NCI-H774 (cell line): ENCODE results near the gene DCLRE1B.
A peak's percentile ranks its signal among the peaks of the same experiment; 100 is the strongest.

Experiments used
- DNase-seq: peaks from one replicate; lab custom pipeline; 2025; lab: John Stamatoyannopoulos, UW

DCLRE1B gene

DNA sequence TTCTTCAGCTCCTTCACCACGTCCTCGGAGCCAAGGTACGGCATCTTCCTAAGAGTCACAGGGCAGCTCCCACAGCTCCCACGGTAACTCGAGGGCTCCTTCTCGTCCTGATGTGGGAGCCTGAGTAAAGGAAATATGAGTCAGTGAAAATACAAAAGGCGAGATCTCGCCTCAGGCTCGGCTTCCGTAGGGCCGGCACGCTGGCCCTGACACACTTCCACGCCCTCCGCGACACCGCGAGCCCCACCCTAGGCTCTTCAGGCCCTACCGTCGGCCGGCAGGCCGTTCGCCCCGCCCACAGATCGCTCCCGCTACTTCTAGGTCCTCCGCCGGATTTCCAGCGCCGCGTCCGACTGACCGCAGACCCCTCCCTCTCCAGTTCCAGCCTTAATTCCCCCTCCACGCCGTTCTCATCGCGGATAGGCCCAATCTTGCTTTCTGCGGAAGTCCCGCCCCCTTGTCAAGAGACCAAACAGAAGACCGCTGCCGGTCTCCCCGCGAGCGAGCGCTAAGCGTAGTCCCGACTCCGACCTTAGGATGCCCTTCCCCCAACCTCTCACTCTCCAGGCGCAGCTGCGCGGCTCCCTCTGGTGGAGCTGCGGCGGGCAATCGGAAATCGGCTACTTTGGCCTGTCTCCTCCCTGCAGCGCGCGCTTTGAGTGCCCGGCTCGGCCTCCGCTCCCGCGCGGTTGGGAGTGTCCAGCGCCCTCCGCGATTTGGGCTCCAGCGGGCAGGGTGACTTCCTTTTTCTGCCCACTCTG, at the start of gene DCLRE1B, which contains the start of gene AP4B1:
TSS of gene DCLRE1B (plus strand) at position 653 of the 761 bp plus-strand sequence. CDS start 261 bp downstream, outside the sequence.
TSS of gene AP4B1 (minus strand) at position 126 of the 761 bp plus-strand sequence. CDS start at position 44, 82 bp downstream.
- DNase-seq: peak; percentile 99

DNA sequence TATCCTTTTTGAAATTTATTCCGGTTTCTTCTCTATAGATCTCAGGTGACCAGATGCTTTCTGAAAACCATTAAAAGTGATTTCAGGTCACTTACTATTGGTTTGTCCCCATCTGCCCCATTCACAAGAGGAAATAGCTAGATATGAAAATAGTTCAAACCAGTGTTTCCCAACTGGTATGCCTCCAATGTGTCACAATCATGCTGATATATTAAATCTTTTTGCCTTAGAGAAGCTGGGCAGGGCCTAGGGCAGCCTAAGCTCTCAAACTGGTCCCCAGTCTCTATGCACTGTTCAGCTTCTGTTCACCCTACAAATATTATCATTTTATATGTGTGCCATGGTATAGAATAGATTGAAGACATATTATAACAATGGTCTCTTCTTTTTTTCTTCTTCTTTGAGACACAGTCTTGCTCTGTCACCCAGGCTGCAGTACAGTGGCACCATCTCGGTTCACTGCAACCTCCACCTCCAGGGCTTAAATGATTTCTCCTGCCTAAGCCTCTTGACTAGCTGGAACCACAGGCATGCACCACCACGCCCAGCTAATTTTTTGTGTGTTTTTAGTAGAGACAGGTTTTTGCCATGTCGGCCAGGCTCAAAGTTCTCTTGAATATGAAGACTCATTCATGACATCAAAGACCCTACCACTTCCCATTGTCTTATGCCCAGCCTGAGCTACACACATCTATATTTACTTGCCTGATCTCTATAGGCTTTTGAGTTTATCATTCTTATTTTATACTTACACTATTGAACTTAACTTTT, 49.3 kb upstream of the DCLRE1B start:
- DNase-seq: no peak

DNA sequence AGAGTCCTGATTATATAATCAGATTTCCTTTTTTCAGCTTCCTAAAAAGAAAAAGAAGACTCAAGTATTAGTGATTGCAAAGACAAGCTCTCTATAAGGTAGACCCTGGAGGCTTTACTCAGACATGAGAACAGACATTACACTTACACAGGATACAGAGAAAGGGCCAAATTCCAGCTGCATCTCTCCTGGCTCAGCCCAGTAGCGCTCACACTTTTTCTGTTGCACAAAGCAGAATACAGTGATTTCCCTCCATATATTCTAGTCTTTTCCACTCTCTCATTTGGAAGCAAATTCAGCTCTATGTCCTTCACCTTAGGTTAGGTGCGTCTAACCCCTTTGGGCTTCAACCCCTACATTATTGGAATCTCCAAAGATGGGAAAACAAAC, 48.7 kb upstream of the DCLRE1B start:
- DNase-seq: no peak

DNA sequence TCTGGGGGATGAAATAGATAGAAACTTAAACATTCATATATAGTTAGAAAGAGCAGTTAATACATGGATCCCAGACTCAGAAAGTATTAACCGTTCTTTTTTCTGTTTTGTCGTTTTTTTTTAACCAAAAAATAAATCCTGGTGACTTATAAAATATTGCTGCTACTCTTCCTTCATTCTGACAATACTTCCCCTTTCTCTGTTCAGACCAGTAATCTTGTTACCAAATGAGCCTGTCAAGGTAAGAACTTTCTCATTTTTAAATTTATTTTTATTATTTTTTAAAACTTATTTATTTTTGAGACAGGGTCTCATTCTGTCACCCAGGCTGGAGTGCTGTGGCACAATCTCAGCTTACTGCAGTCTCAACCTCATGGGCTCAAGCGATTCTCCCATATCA, 47.4 kb upstream of the DCLRE1B start:
- no peak for DNase-seq

DNA sequence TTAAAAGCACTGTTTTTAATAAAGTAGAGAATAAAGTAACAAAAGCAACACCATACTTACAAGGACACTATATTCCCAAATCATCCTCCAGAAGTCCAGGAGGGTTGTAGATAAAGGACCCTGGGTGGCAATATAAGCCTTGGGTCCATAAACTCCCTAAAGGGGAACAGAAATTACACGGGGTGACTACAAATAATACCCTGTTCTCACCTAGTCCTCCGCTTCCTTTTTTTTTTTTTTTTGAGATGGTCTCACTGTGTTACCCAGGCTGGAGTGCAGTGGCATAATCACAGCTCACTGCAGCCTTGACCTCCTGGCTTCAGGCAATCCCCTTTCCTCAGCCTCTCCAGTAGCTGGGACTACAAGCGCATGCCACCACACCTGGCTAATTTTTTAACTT, 46.7 kb upstream of the DCLRE1B start:
- no peak for DNase-seq

DNA sequence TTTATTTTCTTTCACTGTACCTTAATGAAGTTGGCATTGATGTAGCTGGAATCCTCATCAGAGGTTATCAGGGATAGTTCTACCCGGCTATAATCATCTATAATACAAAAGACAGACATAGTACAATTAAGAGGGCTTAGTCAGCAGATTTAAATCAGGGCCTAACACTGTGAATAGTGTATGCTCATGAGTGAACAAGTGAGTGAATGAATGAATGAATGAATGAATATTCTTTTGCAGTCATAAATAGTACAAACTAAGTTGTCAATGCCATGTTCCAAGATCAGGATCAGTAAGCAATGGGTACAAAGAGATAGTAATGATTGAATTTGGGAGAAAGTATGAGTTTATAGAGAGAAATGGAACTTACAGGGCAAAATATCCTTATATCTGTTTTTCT, 46.1 kb upstream of the DCLRE1B start:
- no peak for DNase-seq

DNA sequence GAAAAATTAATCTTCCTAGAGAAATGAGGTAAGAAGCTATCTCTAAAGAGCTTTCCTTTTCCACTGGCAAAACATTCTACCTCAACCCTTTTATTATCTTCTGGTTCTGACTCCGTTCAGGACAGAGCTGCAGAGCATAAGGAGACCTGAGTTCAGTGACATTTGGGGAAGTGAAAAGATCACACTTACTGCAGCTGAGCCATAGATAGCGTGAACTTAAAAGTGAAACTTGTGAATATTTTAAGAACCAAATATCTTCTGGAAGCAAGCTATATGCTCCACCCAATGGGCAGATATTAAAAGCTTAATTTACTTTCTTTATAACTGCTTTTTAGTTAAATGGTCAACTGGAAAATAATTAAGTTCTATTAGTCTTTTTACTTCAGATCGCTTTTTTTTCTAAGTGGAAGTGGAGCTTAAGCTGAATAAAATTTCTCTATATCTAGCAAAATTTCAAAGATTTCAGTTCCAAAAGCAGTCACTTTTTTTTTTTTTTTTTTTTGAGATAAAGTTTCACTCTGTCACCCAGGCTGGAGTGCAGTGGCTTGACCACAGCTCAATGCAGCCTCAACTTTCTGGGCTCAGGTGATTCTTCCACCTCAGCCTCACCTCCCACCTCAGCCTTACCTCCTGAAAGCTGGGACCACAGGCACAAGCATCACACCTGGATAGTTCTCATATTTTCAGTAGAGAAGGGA, 45.5 kb upstream of the DCLRE1B start:
- no peak for DNase-seq

DNA sequence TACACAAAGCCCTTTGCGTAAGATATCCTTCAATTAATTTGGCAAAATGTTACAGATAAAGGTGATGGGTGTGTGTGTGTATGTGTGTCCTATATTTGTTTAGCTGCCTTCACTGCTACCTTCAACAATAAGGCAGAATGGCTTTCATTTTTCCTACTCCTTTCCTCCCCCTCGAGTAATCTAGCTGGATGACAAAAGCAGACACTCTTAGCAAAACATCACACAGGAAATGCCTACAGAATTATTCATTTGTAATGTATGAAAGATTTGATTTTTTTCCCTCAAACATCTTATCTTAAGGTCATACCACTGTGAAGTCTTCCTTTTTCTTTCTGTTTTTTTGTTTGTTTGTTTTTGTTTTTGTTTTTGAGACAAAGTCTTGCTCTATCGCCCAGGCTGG, 44.2 kb upstream of the DCLRE1B start:
- no peak for DNase-seq

DNA sequence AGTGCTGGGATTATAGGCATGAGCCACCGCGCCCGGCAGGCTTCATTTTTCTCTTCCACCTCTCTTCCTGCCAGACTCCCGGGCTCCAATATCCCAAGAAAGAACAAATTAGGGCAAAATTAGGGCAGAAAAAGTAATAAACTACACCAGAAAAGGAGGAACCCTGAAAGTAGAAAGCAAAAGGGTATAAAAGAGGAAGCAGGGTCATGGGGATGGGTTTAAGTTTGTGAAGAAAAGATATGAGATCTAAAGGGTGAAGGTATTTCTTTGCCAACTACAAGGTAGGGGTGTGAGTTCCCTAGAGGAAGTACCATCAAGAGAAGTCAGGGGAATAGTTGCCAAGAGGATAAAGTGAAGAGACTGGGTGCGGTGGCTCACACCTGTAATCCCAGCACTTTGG, 43.5 kb upstream of the DCLRE1B start:
- no peak for DNase-seq

DNA sequence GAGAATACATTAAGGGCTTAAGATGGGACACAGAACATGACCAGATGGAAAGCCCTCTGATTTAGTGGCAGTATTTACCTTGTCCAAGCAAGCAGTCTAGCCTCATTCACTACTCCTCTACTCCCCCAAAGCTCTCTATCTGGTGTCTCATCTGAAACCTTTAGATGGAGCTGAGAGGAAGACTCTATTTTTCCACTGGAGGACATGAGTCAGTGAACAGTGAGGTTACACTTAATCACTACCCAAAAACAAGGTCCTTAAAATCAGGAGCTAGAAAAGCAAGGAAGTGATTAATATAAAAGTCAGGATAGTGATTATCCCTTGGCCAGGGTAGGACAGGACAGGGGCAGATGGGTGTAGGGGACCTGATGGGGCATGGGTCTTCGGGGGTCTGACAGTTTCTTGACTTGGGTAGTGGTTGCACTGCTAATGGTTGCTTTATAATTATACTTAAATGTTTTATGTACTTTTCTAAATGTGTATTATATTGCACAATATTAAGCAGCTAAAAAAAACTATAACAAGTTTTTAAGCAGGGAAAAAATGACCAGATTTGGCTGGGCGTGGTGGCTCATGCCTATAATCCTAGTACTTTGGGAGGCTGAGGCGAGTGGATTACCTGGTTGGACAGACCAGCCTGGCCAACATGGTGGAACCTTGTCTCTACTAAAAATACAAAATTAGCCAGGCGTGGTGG, 36.6 kb upstream of the DCLRE1B start:
- no peak for DNase-seq

DNA sequence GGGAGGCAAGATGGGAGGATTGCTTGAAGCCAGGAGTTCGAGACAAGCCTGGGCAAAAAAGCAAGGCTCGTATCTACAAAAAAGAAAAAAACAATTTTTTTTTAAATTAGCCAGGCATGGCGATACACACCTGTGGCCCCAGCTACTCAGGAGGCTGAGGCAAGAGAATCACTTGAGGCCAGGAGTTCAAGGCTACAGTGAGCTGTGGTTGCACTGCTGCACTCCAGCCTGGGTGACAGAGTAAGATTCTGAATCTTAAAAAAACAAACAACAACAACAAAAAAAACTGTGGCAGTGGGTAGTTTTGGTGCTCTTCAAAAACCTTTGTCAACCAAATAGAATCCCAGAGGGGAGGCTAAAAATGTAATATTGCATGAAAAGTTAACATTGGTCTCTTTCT, 34.3 kb upstream of the DCLRE1B start:
- DNase-seq: no peak

DNA sequence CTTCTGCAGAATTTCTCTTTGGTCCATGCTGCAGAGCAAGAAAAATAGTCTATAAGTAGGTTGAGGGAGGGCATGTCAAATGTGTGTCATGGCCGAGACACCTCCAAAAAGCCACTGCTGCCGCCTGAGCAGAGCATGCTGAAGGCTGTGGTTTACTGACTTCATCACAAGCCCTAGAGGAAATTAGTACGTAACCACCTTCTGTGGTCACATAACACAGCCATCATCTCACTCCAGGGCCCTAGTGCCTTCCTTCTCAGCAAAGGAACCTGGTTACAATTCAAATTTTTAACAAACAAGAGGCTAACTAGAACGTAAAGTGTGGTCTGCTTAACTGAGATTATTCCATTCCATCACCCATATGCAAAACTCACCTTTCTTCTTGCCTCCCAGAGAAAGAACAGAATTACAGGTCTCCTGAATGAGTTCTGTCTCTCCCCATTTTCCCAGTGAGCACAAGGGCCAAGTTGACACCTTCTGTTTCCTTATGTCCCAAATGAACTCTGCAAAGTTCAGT, 33.5 kb upstream of the DCLRE1B start, which contains the start of gene PTPN22:
TSS of gene PTPN22 (minus strand) at position 116 of the 517 bp plus-strand sequence.
- DNase-seq: no peak

DNA sequence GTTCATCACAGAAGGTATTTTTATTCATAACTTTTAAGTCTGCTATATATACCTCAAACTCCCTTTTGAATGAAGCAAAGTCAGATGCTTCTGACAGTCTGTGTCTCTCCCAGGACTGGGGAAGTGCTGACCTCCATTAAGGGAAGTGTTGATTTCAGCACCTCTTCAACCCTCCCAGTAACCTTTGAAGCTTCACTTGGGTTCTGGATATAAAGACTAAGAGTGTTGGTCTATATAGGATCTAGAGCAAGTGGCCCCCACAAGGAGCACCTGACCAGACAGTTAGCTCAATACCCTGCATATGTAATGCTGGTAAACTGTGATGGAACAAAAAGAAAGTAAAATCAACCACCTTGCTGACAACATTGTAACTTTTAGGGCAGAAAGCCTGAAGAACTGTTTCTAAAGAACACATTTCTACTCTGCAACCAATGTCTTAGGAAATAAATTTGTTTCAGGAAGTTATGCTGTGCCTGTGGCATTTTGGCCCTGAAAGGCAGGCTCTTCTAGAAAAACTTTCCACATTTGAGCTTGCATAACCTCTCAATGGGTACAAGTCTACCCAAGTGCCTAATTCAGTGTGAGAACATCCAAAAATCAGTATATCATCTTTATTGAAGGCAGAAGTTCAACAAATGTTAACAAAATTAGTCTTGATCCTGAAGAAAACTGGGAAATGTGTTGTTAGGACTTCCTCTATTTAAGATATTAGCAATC, 32.7 kb upstream of the DCLRE1B start:
- DNase-seq: no peak

DNA sequence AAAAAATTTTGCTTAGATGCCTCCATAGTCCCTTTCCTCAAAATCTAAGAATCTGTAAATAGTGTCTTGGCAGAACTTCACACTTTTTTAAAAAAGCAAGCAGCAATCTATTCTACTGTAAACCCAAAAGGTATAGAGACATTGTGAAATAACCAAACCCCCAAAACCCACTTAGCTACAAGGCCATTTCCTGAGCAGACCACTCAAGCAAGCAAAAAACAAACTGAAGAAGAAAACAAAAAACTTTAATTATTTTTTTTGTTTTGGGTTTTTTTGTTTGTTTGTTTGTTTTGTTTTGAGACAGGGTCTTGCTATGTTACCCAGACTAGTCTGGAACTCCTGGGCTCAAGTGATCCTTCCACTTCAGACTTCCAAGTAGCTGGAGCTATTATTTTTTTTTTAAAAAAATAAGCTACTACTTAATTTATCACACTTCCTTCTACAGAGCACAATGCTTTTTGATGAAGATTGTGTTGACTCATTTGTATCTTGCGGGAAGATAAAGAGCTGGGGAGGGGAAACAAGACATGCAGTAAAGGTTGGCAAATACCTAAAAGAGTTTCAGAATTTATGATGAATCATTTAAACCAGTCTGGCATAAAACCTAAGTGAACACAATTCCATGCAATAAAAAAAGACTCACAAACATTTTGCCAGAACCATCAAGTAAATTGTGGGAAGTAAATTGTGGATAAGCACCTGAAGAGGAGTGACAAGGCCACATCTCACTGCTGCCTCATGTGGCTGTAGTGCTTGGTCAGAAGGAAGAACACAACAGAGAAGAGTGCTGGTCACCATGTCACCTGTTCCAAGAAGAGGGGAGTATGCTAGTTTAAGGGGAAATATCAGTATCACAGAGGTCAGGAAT, 30.9 kb upstream of the DCLRE1B start:
- no peak for DNase-seq

DNA sequence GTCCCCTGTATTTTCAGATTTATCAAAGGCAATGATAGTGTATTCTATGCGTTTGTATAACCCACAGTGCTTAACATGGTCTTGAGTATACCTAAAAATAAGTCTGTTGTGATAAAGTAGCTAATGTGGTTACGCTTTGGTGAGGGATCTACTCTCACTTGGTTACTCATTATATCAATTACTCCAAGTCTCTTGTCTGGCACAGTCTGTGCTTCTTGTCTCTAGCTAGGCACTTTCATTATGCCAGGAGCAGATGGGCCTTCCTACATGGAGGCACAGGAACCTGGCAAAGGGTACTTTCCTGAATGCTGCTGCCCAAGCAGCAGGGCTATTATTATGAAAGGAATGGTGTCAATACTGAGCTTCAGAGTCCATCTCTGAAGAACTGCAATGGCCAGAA, 29.4 kb upstream of the DCLRE1B start:
- no peak for DNase-seq

DNA sequence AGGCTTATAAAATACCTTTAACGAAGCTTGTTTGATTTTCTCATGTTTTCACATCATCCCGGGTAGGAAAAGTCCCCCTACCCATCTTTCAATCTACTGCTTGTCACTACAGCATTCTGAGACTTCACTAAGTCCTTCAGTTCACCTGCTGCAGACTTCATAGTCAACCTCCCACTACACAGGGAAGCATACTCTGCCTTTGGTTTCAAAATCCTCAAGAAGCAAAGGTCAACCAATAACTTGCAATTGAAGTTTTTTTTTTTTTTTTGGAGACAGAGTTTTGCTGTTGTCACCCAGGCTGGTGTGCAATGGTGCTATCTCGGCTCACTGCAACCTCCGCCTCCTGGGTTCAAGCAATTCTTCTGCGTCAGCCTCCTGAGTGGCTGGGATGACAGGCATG, 28.9 kb upstream of the DCLRE1B start:
- no peak for DNase-seq

DNA sequence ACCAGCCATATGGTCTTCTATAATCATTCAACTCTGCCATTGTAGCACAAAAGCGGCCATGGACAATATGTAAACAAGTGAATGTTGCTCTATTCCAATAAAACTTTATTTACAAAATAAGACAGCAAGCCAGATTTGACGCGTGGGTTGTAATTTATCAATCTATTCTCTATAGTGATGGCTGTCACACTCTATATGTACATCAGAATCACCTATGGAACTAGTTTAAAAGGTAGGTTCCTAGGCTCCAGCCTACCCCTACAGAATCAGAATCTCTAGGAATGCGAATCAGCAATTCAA, 25.4 kb upstream of the DCLRE1B start:
- DNase-seq: no peak

DNA sequence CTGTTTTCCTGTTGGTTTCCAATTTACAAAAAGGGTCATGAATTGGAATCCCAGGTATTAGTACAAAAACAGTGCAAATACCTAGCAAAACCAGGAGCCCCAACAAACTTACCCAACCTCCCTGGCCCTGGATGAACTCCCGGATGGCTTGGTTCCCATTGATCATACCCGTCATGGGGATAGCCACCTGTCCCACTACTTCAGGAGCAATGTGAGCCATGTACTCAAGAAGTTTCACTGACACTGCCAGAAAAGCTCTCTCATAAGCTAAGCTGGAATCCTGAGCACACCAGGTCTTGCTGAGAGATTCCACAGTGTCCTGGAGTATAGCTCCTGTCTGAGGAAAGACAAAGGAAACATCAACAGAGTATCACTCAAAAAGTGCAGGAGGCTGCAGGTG, 23.5 kb upstream of the DCLRE1B start:
- DNase-seq: no peak

DNA sequence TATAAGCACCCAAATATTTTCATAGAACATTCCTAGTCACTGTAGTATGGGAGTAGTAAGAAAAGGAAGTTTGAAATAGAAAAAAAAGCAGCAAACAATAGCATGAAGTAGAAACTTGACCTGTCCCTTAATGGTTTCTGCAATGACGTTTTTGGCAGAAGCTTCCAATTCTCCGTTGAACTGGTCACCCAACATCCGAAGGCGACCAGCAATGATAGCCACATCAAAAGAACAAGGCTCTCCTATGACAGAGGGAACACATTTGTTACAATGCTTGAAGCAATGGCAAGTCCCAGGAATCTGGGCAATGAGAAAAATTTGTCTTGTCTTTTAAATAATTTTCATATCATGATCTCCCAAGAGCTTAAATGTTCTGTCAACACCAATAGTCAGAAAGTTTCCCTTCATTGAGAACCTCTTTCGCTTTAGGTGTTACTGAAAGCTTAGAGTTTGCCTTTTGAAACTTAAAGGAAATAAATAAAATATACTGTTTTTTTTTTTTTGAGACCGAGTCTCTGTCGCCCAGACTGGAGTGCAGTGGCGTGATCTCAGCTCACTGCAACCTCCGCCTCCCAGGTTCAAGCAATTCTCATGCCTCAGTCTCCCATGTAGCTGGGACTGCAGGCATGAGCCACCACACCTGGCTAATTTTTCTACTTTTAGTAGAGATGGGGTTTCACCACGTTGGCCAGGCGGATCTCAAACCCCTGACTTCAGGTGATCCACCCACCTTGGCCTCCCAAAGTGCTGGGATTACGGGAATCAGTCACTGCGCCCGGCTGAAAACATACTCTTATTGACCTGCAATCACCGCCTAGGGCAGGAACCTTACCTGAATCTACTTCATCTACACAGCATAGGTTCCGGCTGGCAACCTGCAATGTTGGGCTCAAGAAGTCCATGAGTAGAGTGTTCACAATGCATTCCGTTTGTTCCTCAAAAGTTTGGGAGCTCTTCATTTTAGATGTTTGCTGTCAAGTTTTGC, 18.4 kb upstream of the DCLRE1B start:
- DNase-seq: no peak
